ENCODE data around the gene LCN1.

DNA sequence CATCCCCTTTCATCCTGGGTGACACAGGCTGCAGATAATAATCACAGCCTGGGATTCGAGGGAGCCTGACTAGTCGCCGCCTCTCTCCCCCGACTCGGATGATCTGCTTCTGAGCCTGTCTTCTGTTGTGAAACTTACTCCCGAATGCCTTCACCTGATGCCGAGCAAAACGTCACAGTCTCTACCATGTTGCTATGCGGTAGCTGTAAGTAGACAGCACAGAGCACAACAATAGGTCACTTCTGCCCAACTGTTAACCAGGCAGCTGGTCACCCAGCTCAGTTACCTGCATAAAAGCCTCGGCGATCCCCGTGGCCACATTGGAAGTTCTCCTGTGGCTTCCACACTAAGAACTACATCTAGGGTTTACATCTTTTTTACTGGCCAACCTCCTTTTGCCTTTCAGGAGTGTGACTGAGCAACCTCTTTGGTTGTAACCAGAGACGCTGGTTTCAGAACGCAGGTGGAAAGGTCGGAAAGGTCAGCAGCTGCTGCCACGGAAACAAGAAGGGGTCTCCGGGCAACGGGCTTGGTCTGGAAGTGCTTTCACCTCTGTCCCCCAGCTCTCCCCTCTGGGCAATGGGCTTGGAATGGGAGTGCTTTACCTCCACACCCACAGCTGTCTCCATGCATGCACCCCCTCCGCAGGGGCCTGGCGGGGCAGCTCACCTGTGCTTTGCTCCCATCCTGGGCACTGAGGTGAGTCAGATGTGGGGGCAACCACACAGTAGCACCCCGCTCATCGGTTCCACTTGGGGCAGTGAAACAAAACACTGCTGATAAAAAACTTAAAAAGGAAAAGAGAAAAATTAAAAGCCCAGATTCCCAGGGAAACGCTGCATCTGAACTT lies 49.2 kb upstream of the LCN1 start:
- TF ChIP-seq, protein P1, sequence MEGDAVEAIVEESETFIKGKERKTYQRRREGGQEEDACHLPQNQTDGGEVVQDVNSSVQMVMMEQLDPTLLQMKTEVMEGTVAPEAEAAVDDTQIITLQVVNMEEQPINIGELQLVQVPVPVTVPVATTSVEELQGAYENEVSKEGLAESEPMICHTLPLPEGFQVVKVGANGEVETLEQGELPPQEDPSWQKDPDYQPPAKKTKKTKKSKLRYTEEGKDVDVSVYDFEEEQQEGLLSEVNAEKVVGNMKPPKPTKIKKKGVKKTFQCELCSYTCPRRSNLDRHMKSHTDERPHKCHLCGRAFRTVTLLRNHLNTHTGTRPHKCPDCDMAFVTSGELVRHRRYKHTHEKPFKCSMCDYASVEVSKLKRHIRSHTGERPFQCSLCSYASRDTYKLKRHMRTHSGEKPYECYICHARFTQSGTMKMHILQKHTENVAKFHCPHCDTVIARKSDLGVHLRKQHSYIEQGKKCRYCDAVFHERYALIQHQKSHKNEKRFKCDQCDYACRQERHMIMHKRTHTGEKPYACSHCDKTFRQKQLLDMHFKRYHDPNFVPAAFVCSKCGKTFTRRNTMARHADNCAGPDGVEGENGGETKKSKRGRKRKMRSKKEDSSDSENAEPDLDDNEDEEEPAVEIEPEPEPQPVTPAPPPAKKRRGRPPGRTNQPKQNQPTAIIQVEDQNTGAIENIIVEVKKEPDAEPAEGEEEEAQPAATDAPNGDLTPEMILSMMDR (IDR thresholded peaks at IDR 0.05) = no peak
- no peak for TF ChIP-seq POLR2A (IDR thresholded peaks at IDR 0.05)

Data from gastroesophageal sphincter (tissue), 3 donors.